Measurements from ENCODE around the gene SLC16A13.

DNA sequence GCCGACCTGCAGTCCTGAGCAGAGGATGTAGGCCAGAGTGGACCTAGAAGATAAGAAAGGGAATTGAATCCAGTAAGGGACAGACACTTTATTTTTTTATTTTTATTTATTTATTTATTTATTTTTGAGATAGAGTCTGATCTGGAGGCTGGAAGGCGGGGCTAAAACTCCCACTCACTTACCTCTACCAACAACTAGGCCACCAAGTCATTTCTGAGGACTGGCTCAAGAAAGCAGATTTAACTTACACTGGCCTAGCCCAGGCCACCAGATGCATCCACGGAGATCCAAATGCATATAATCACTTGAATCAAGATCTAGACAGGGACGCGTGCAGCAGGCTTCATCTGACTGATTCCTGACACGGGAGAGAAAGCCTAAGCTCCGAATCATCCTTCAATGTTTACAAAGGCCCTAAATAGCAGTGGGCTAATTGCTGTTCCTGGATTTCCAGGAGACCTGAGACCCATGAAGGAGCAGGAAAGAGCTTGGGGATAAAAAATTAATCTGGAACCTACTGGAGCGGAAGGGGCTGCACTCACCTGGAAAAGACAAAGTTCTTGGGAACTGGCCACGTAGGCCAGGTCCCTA, 41.1 kb upstream of the SLC16A13 start:
- TF ChIP-seq, protein P1, sequence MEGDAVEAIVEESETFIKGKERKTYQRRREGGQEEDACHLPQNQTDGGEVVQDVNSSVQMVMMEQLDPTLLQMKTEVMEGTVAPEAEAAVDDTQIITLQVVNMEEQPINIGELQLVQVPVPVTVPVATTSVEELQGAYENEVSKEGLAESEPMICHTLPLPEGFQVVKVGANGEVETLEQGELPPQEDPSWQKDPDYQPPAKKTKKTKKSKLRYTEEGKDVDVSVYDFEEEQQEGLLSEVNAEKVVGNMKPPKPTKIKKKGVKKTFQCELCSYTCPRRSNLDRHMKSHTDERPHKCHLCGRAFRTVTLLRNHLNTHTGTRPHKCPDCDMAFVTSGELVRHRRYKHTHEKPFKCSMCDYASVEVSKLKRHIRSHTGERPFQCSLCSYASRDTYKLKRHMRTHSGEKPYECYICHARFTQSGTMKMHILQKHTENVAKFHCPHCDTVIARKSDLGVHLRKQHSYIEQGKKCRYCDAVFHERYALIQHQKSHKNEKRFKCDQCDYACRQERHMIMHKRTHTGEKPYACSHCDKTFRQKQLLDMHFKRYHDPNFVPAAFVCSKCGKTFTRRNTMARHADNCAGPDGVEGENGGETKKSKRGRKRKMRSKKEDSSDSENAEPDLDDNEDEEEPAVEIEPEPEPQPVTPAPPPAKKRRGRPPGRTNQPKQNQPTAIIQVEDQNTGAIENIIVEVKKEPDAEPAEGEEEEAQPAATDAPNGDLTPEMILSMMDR (IDR thresholded peaks at IDR 0.05): no peak
- no peak for TF ChIP-seq POLR2AphosphoS5 (IDR thresholded peaks at IDR 0.05)
- no peak for TF ChIP-seq POLR2A (IDR thresholded peaks at IDR 0.05)

Data from gastroesophageal sphincter (tissue), 3 donors.